Measurements from ENCODE around the gene PAX5. TPM values are rescaled to one million over a fixed set of nuclear protein-coding genes. Genes with fewer than 3 reads are reported as not detected.

The PAX5 gene
- total RNA-seq, 1 donor from 2014 or later, result not detected

GRCh38 chr9:36894695-36895310 lies 139.3 kb downstream of the PAX5 start:
- no peaks in the 10 kb centered on the region for H3K36me3 ChIP-seq
- no peaks in the 10 kb centered on the region for H3K9me3 ChIP-seq
- intact Hi-C loops (cut with DNase I), result no loop called here
- H3K4me3 ChIP-seq, result no peak overlapping the region
- no peaks in the 10 kb centered on the region for H3K27me3 ChIP-seq
- H3K4me1 ChIP-seq, result no peaks in the 10 kb centered on the region
- TF ChIP-seq CTCF (IDR thresholded peaks at IDR 0.05), result no peak
- DNase-seq (ENCODE audit: low spot score in 2 of 2), result no peak
- H3K27ac ChIP-seq, result no peak overlapping the region

- intact Hi-C loops (cut with DNase I), result no loop called here
- no peaks in the 10 kb centered on the region for H3K36me3 ChIP-seq
- no peak overlapping the region for H3K4me3 ChIP-seq
- H3K9me3 ChIP-seq, result no peaks in the 10 kb centered on the region
- no peaks in the 10 kb centered on the region for H3K27me3 ChIP-seq
- H3K27ac ChIP-seq, result no peak overlapping the region
- no peak for DNase-seq (ENCODE audit: low spot score in 2 of 2)
- TF ChIP-seq CTCF (IDR thresholded peaks at IDR 0.05), result no peak
- H3K4me1 ChIP-seq, result no peaks in the 10 kb centered on the region
Measured at GRCh38 chr9:36893911-36894310, 140.2 kb downstream of the PAX5 start.

- H3K9me3 ChIP-seq, result no peaks in the 10 kb centered on the region
- H3K27me3 ChIP-seq, result no peaks in the 10 kb centered on the region
- intact Hi-C loops (cut with DNase I), result no loop called here
- no peak overlapping the region for H3K27ac ChIP-seq
- DNase-seq (ENCODE audit: low spot score in 2 of 2), result no peak
- TF ChIP-seq CTCF (IDR thresholded peaks at IDR 0.05), result no peak
- no peak overlapping the region for H3K4me3 ChIP-seq
- H3K4me1 ChIP-seq, result no peaks in the 10 kb centered on the region
- no peaks in the 10 kb centered on the region for H3K36me3 ChIP-seq
Measured at GRCh38 chr9:36893184-36893583, 140.9 kb downstream of the PAX5 start.

- intact Hi-C loops (cut with DNase I), result no loop called here
- Histone ChIP-seq H3K27ac (no peak overlapping the region), H3K36me3 (no peaks in the 10 kb centered on the region), H3K4me3 (no peak overlapping the region), H3K27me3 (no peaks in the 10 kb centered on the region), H3K4me1 (no peaks in the 10 kb centered on the region), H3K9me3 (no peaks in the 10 kb centered on the region)
- no peak for DNase-seq (ENCODE audit: low spot score in 2 of 2)
- no peak for TF ChIP-seq CTCF (IDR thresholded peaks at IDR 0.05)
Measured at GRCh38 chr9:36892279-36892678, 141.8 kb downstream of the PAX5 start.

GRCh38 chr9:36891341-36891811 lies 142.7 kb downstream of the PAX5 start:
- no peaks in the 10 kb centered on the region for H3K9me3 ChIP-seq
- no peaks in the 10 kb centered on the region for H3K4me1 ChIP-seq
- intact Hi-C loops (cut with DNase I), result no loop called here
- no peaks in the 10 kb centered on the region for H3K36me3 ChIP-seq
- H3K27ac ChIP-seq, result no peak overlapping the region
- no peak for DNase-seq (ENCODE audit: low spot score in 2 of 2)
- TF ChIP-seq CTCF (IDR thresholded peaks at IDR 0.05), result no peak
- no peaks in the 10 kb centered on the region for H3K27me3 ChIP-seq
- H3K4me3 ChIP-seq, result no peak overlapping the region

- no peak for DNase-seq (ENCODE audit: low spot score in 2 of 2)
- Histone ChIP-seq H3K27me3 (no peaks in the 10 kb centered on the region), H3K27ac (no peak overlapping the region), H3K4me3 (no peak overlapping the region), H3K9me3 (no peaks in the 10 kb centered on the region), H3K36me3 (no peaks in the 10 kb centered on the region), H3K4me1 (no peaks in the 10 kb centered on the region)
- intact Hi-C loops (cut with DNase I), result no loop called here
- no peak for TF ChIP-seq CTCF (IDR thresholded peaks at IDR 0.05)
Measured at GRCh38 chr9:36889844-36890243, 144.2 kb downstream of the PAX5 start.

All from ascending aorta (tissue), 2 donors.